ENCODE data around the gene HIVEP1. TPM values are rescaled to one million over a fixed set of nuclear protein-coding genes. Genes with fewer than 3 reads are reported as not detected.

Gene HIVEP1
- total RNA-seq, 3 donors from 2014 or later (not counting 1 experiment from before 2014, with no cell fraction given): 26.3 to 37.9 (median 28.4) TPM

DNA sequence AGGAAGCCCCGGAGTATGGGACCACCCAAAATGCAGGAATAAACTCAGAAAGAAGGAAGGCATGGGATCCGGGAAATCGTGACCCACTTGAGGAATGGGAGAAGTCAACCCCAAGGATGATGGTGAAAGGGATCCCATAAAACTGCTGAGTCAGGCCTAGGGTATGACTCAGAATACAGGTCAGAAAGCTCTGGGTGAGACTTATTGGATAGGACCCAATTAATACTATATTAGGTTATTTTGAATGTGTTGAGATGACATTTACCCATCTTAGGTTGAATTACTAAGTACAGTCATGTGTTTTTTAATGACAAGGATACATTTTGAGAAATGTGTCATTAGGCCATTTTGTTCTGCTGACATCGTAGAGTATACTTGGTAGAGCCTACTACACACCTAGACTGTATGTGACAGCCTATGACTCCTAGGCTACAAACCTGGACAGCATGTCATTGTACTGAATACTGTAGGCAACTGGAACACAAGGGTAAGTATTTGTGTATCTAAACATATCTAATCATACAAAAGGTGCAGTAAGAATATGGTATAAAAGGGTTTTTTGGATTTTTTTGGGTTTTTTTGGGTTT, 17.1 kb upstream of the HIVEP1 start:
- 97% methylated on average over 4 of the region's 4 CpGs for WGBS (ENCODE audit: insufficient coverage)
- no peaks in the 10 kb centered on the region for H3K27me3 ChIP-seq (ENCODE audit: control insufficient read depth, insufficient read depth, low read length)
- no peak for ATAC-seq
- H3K4me3 ChIP-seq (ENCODE audit: low read length): no peak overlapping the region
- no peak overlapping the region for H3K4me3 Mint-ChIP-seq
- H3K4me1 Mint-ChIP-seq: no peaks in the 10 kb centered on the region
- no peak overlapping the region for H3K27ac Mint-ChIP-seq
- H3K27me3 Mint-ChIP-seq (ENCODE audit: low read depth in 2 of 2): peaks cover 13 to 18% of the 10 kb centered on the region in 2 donors
- no peaks in the 10 kb centered on the region for H3K36me3 ChIP-seq (ENCODE audit: control insufficient read depth, insufficient read depth, low read length)
- TF ChIP-seq CTCF (IDR thresholded peaks at IDR 0.05): no peak
- no peaks in the 10 kb centered on the region for H3K9me3 Mint-ChIP-seq
- H3K36me3 Mint-ChIP-seq: no peaks in the 10 kb centered on the region
- no peaks in the 10 kb centered on the region for H3K4me1 ChIP-seq (ENCODE audit: control insufficient read depth, insufficient read depth, low read length)
- H3K27ac ChIP-seq (ENCODE audit: low read length): no peak overlapping the region
- H3K9me3 ChIP-seq (ENCODE audit: control insufficient read depth, insufficient read depth, low read length): no peaks in the 10 kb centered on the region
- intact Hi-C loops (cut with micrococcal nuclease): no loop called here
- DNase-seq: no peak

- Histone ChIP-seq H3K27ac (ENCODE audit: low read length) (no peak overlapping the region), H3K4me3 (ENCODE audit: low read length) (no peak overlapping the region), H3K27me3 (ENCODE audit: control insufficient read depth, insufficient read depth, low read length) (no peaks in the 10 kb centered on the region), H3K36me3 (ENCODE audit: control insufficient read depth, insufficient read depth, low read length) (no peaks in the 10 kb centered on the region), H3K4me1 (ENCODE audit: control insufficient read depth, insufficient read depth, low read length) (no peaks in the 10 kb centered on the region), H3K9me3 (ENCODE audit: control insufficient read depth, insufficient read depth, low read length) (no peaks in the 10 kb centered on the region)
- no peak for TF ChIP-seq CTCF (IDR thresholded peaks at IDR 0.05)
- no peak overlapping the region for H3K4me3 Mint-ChIP-seq
- H3K36me3 Mint-ChIP-seq: no peaks in the 10 kb centered on the region
- peaks cover 17 to 20% of the 10 kb centered on the region in 2 donors for H3K27me3 Mint-ChIP-seq (ENCODE audit: low read depth in 2 of 2)
- no CpG with 5 or more reads among the region's 1 CpG for WGBS (ENCODE audit: insufficient coverage)
- intact Hi-C loops (cut with micrococcal nuclease): no loop called here
- no peak for DNase-seq
- ATAC-seq: no peak
- H3K4me1 Mint-ChIP-seq: no peaks in the 10 kb centered on the region
- H3K27ac Mint-ChIP-seq: no peak overlapping the region
- H3K9me3 Mint-ChIP-seq: no peaks in the 10 kb centered on the region
These were observed 15.4 kb upstream of the HIVEP1 start for GRCh38 chr6:11996751-11997150.

DNA sequence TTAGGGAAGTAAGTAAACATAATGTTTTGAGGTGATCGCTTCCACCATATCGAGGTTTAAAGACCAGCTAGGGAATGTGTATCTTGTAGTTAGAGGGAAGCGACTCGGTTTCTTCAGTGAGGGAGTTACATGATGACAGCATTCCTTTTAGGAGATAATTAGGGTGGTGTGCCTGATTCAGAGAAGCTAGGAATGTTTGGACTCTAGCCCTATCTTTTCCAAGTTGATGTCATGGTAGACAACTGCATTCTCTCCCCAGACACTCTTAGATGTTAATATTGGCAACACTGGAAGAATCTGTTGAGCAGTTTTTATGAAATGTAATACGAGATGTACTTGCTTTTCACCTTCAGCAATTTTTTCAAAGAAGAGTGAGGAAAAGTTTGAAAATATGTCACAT, 12.9 kb upstream of the HIVEP1 start:
- Mint-ChIP-seq H3K4me1 (no peaks in the 10 kb centered on the region), H3K27ac (no peak overlapping the region), H3K9me3 (no peaks in the 10 kb centered on the region), H3K36me3 (no peaks in the 10 kb centered on the region), H3K27me3 (ENCODE audit: low read depth in 2 of 2) (peaks cover 17 to 20% of the 10 kb centered on the region in 2 donors), H3K4me3 (no peak overlapping the region)
- no peak for ATAC-seq
- H3K4me3 ChIP-seq (ENCODE audit: low read length): no peak overlapping the region
- H3K36me3 ChIP-seq (ENCODE audit: control insufficient read depth, insufficient read depth, low read length): no peaks in the 10 kb centered on the region
- no peak overlapping the region for H3K27ac ChIP-seq (ENCODE audit: low read length)
- DNase-seq: no peak
- 94% methylated on average over 4 of the region's 5 CpGs for WGBS (ENCODE audit: insufficient coverage)
- no peaks in the 10 kb centered on the region for H3K27me3 ChIP-seq (ENCODE audit: control insufficient read depth, insufficient read depth, low read length)
- no peaks in the 10 kb centered on the region for H3K9me3 ChIP-seq (ENCODE audit: control insufficient read depth, insufficient read depth, low read length)
- H3K4me1 ChIP-seq (ENCODE audit: control insufficient read depth, insufficient read depth, low read length): no peaks in the 10 kb centered on the region
- TF ChIP-seq CTCF (IDR thresholded peaks at IDR 0.05): no peak
- intact Hi-C loops (cut with micrococcal nuclease): no loop called here

- Mint-ChIP-seq H3K4me1 (no peaks in the 10 kb centered on the region), H3K9me3 (no peaks in the 10 kb centered on the region), H3K27me3 (ENCODE audit: low read depth in 2 of 2) (peaks cover 17 to 20% of the 10 kb centered on the region in 2 donors), H3K36me3 (no peaks in the 10 kb centered on the region), H3K27ac (no peak overlapping the region), H3K4me3 (no peak overlapping the region)
- intact Hi-C loops (cut with micrococcal nuclease): no loop called here
- no peak for TF ChIP-seq CTCF (IDR thresholded peaks at IDR 0.05)
- DNase-seq (no peak), ATAC-seq (no peak)
- Histone ChIP-seq H3K36me3 (ENCODE audit: control insufficient read depth, insufficient read depth, low read length) (no peaks in the 10 kb centered on the region), H3K9me3 (ENCODE audit: control insufficient read depth, insufficient read depth, low read length) (no peaks in the 10 kb centered on the region), H3K27me3 (ENCODE audit: control insufficient read depth, insufficient read depth, low read length) (no peaks in the 10 kb centered on the region), H3K4me1 (ENCODE audit: control insufficient read depth, insufficient read depth, low read length) (no peaks in the 10 kb centered on the region), H3K27ac (ENCODE audit: low read length) (no peak overlapping the region), H3K4me3 (ENCODE audit: low read length) (no peak overlapping the region)
These were observed 11.9 kb upstream of the HIVEP1 start for GRCh38 chr6:12000174-12000573.

All from natural killer cell (primary cell).